ENCODE measurements around the gene TMEM63A. TPM values are rescaled to one million over a fixed set of nuclear protein-coding genes. Genes with fewer than 3 reads are reported as not detected.

The TMEM63A gene
- polyA plus RNA-seq, 1 donor (not counting 4 experiments of a cell fraction or from before 2014, with no cell fraction given): 16.5 TPM

DNA sequence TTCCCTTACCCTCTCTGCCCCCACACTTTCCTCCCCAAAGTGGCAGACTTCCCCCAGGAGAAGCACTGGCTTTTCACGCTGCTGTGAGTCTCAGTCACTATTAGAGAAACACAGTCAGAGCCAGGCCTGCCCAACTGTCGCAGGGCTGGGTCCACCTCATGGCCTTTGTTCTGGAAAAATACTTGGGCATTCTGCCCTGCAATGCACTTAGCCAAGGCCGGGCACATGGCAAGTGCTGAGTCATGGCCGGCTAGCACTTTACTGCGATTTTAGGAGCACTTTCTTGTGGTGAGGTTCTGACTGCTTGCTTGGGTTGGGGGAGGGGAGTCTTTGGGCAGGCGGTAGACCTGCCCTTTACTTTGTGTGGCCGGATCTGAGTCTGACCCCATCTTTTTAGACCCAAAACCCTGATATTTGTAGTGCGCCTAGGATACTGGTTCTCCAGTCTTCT is 64.5 kb downstream of the TMEM63A start:
- H4K20me1 ChIP-seq (ENCODE audit: control insufficient read depth, extremely low read depth, insufficient read depth, low read length): no peaks in the 10 kb centered on the region
- H3K9ac ChIP-seq (ENCODE audit: control insufficient read depth, extremely low read depth, insufficient read depth, low read length): peak overlapping the region; percentile 18
- H3K36me3 ChIP-seq (ENCODE audit: control insufficient read depth in 2 of 2, extremely low read depth in 1 of 2, insufficient read depth in 2 of 2, low read length in 2 of 2): no peaks in the 10 kb centered on the region
- H3K4me1 ChIP-seq (ENCODE audit: control insufficient read depth, extremely low read depth, insufficient read depth, low read length): peaks cover 17% of the 10 kb centered on the region
- no peak overlapping the region for H3K4me3 ChIP-seq (ENCODE audit: control insufficient read depth in 2 of 3, extremely low read depth in 1 of 3, insufficient read depth in 2 of 3, low read depth in 1 of 3, low read length in 3 of 3)
- H3K27ac ChIP-seq (ENCODE audit: control insufficient read depth, insufficient read depth, low read length): no peak overlapping the region
- H2AFZ ChIP-seq (ENCODE audit: control insufficient read depth, low read length): peak overlapping the region; percentile 33
- FAIRE-seq: no peak
- H3K9me1 ChIP-seq (ENCODE audit: control insufficient read depth, extremely low read depth, insufficient read depth, low read length): no peaks in the 10 kb centered on the region
- no peaks in the 10 kb centered on the region for H3K27me3 ChIP-seq (ENCODE audit: control insufficient read depth, extremely low read depth, insufficient read depth, low read length)
- H3K79me2 ChIP-seq (ENCODE audit: control insufficient read depth, insufficient read depth, low read length): no peaks in the 10 kb centered on the region
- DNase-seq (ENCODE audit: low read depth, low spot score): no peak
- no peaks in the 10 kb centered on the region for H3K9me3 ChIP-seq (ENCODE audit: control insufficient read depth, low read depth, low read length)
- dilution Hi-C loops (cut with MboI; ENCODE audit: extremely low pct_ligation_motif_present, low sequenced_read_pairs): no loop called here
- TF ChIP-seq, protein P1, sequence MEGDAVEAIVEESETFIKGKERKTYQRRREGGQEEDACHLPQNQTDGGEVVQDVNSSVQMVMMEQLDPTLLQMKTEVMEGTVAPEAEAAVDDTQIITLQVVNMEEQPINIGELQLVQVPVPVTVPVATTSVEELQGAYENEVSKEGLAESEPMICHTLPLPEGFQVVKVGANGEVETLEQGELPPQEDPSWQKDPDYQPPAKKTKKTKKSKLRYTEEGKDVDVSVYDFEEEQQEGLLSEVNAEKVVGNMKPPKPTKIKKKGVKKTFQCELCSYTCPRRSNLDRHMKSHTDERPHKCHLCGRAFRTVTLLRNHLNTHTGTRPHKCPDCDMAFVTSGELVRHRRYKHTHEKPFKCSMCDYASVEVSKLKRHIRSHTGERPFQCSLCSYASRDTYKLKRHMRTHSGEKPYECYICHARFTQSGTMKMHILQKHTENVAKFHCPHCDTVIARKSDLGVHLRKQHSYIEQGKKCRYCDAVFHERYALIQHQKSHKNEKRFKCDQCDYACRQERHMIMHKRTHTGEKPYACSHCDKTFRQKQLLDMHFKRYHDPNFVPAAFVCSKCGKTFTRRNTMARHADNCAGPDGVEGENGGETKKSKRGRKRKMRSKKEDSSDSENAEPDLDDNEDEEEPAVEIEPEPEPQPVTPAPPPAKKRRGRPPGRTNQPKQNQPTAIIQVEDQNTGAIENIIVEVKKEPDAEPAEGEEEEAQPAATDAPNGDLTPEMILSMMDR (optimal IDR thresholded peaks at IDR 0.05 in 1 of 3, IDR thresholded peaks at IDR 0.05 in 1 of 3, conservative IDR thresholded peaks at IDR 0.05 in 1 of 3; ENCODE audit: extremely low read depth in 1 of 3, insufficient read depth in 2 of 3, low read length in 3 of 3): no peak
- no peak for TF ChIP-seq EZH2 (IDR thresholded peaks at IDR 0.05; ENCODE audit: low read length)
- peak overlapping the region; percentile 27 for H3K4me2 ChIP-seq (ENCODE audit: control insufficient read depth, extremely low read depth, insufficient read depth, low read depth, low read length)

DNA sequence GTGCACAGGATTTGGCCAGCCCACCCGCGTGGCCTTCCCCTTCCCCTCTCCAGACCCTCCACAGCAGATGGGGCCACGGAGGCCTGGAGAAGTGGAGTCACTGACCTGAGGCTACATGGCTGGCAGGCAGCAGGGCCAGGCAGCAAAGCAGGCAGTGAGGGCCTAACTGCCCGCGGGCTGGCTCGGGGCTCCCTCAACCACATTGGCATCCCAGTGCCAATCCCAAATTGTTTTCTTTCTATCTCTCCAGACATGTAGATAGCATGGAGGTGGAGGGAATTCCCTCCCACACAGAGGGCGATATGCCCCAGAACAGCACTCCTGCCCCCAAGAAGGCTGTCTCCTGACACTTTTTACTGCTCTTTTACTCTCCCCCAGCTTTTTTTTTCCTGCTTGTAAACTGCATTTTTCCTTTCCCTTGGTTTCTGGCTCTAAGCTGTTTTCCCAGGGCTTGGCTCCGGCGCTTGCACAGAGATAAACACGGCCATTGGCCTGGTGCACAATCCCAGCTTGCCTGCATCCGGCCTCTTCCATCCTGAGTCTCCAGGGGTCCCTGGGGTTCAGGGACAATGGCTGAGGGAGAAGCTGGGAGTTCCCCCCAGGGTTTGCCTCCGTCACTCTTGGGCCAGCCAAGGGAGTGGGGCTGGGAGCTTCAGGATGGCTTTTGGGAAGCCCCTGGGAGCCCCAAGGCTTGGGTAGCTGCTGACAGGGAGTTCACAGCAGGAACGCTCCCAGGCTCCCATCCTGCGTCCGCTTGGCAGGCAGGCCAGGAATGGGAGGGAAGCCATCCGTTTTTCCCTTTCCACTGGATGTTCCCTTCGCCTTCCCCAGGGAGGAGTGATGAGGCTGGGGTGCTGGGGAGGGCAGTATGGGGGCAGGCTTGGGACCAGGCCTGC is 65.3 kb downstream of the TMEM63A start:
- Histone ChIP-seq H3K79me2 (ENCODE audit: control insufficient read depth, insufficient read depth, low read length) (no peaks in the 10 kb centered on the region), H3K27ac (ENCODE audit: control insufficient read depth, insufficient read depth, low read length) (no peak overlapping the region), H3K9me3 (ENCODE audit: control insufficient read depth, low read depth, low read length) (no peaks in the 10 kb centered on the region), H3K36me3 (ENCODE audit: control insufficient read depth in 2 of 2, extremely low read depth in 1 of 2, insufficient read depth in 2 of 2, low read length in 2 of 2) (no peaks in the 10 kb centered on the region), H3K9me1 (ENCODE audit: control insufficient read depth, extremely low read depth, insufficient read depth, low read length) (no peaks in the 10 kb centered on the region), H3K4me1 (ENCODE audit: control insufficient read depth, extremely low read depth, insufficient read depth, low read length) (peaks cover 17% of the 10 kb centered on the region), H3K27me3 (ENCODE audit: control insufficient read depth, extremely low read depth, insufficient read depth, low read length) (no peaks in the 10 kb centered on the region), H3K4me3 (ENCODE audit: control insufficient read depth in 2 of 3, extremely low read depth in 1 of 3, insufficient read depth in 2 of 3, low read depth in 1 of 3, low read length in 3 of 3) (no peak overlapping the region), H3K9ac (ENCODE audit: control insufficient read depth, extremely low read depth, insufficient read depth, low read length) (peak overlapping the region; percentile 18), H3K4me2 (ENCODE audit: control insufficient read depth, extremely low read depth, insufficient read depth, low read depth, low read length) (no peak overlapping the region), H4K20me1 (ENCODE audit: control insufficient read depth, extremely low read depth, insufficient read depth, low read length) (no peaks in the 10 kb centered on the region), H2AFZ (ENCODE audit: control insufficient read depth, low read length) (peak overlapping the region; percentile 33)
- FAIRE-seq (no peak), DNase-seq (ENCODE audit: low read depth, low spot score) (no peak)
- TF ChIP-seq, protein P1 (optimal IDR thresholded peaks at IDR 0.05 in 1 of 3, IDR thresholded peaks at IDR 0.05 in 1 of 3, conservative IDR thresholded peaks at IDR 0.05 in 1 of 3; ENCODE audit: extremely low read depth in 1 of 3, insufficient read depth in 2 of 3, low read length in 3 of 3): no peak
- TF ChIP-seq EZH2 (IDR thresholded peaks at IDR 0.05; ENCODE audit: low read length): no peak
- dilution Hi-C loops (cut with MboI; ENCODE audit: extremely low pct_ligation_motif_present, low sequenced_read_pairs): no loop called here

Measured in keratinocyte (primary cell).